ENCODE measurements around the gene MYOM1. TPM values are rescaled to one million over a fixed set of nuclear protein-coding genes. Genes with fewer than 3 reads are reported as not detected.

The MYOM1 gene
- total RNA-seq, 2 donors from 2014 or later: 6.1 to 6.5 TPM

DNA sequence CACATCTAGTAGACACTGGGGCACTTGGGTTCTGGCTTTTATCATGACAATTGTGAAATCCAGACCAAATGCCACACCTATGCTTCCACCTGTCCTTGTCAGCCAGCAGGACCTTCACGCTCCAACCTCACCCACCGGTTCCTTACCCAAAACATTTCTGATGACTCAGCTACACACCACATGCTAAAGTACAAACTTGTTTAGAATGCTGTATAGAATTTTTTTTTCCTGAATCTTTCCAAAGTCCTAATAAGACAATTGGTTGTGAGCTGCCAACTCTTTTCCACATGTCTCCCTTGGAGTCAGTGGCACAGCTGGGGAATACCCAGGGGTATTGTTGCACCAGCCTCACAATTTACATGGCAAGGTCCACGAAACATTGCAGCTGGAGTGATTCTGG, 131.3 kb downstream of the MYOM1 start:
- Histone ChIP-seq H3K36me3 (no peaks in the 10 kb centered on the region), H3K27ac (no peak overlapping the region), H3K4me3 (no peak overlapping the region), H3K27me3 (replicated peaks; ENCODE audit: insufficient read depth) (no peaks in the 10 kb centered on the region), H3K4me1 (replicated peaks) (no peaks in the 10 kb centered on the region), H3K9me3 (no peaks in the 10 kb centered on the region)
- DNase-seq (ENCODE audit: low spot score): no peak
- intact Hi-C loops (cut with DNase I): no loop called here
- WGBS: 86% methylated on average over 3 of the region's 3 CpGs
- TF ChIP-seq POLR2A (IDR thresholded peaks at IDR 0.05) (no peak), POLR2AphosphoS5 (IDR thresholded peaks at IDR 0.05) (no peak)
- TF ChIP-seq, protein P1, sequence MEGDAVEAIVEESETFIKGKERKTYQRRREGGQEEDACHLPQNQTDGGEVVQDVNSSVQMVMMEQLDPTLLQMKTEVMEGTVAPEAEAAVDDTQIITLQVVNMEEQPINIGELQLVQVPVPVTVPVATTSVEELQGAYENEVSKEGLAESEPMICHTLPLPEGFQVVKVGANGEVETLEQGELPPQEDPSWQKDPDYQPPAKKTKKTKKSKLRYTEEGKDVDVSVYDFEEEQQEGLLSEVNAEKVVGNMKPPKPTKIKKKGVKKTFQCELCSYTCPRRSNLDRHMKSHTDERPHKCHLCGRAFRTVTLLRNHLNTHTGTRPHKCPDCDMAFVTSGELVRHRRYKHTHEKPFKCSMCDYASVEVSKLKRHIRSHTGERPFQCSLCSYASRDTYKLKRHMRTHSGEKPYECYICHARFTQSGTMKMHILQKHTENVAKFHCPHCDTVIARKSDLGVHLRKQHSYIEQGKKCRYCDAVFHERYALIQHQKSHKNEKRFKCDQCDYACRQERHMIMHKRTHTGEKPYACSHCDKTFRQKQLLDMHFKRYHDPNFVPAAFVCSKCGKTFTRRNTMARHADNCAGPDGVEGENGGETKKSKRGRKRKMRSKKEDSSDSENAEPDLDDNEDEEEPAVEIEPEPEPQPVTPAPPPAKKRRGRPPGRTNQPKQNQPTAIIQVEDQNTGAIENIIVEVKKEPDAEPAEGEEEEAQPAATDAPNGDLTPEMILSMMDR (IDR thresholded peaks at IDR 0.05): no peak

DNA sequence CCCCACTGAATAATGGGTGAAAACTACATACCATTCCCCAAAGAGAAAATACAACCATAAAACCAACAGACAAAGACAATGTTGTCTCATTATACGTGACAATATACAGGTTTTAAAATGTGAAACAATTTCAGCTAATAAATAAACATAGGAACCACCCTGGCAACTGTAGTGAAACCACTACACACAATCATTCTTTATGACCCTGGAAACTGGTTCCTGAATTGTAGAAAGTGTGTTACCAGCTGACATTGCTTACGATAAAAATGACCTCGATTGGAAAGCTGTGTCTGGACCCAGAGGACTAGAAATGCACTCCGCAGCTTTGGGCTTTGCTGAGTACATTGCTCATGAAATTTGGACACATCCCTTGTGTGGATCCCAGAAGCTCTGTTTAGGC, 132.9 kb downstream of the MYOM1 start:
- TF ChIP-seq, protein P1 (IDR thresholded peaks at IDR 0.05): no peak
- TF ChIP-seq POLR2AphosphoS5 (IDR thresholded peaks at IDR 0.05): no peak
- no peak for TF ChIP-seq POLR2A (IDR thresholded peaks at IDR 0.05)
- Histone ChIP-seq H3K36me3 (no peaks in the 10 kb centered on the region), H3K9me3 (no peaks in the 10 kb centered on the region), H3K27ac (no peak overlapping the region), H3K27me3 (replicated peaks; ENCODE audit: insufficient read depth) (no peaks in the 10 kb centered on the region), H3K4me1 (replicated peaks) (no peaks in the 10 kb centered on the region), H3K4me3 (no peak overlapping the region)
- DNase-seq (ENCODE audit: low spot score): no peak
- 62% methylated on average over 4 of the region's 4 CpGs for WGBS
- intact Hi-C loops (cut with DNase I): no loop called here

DNA sequence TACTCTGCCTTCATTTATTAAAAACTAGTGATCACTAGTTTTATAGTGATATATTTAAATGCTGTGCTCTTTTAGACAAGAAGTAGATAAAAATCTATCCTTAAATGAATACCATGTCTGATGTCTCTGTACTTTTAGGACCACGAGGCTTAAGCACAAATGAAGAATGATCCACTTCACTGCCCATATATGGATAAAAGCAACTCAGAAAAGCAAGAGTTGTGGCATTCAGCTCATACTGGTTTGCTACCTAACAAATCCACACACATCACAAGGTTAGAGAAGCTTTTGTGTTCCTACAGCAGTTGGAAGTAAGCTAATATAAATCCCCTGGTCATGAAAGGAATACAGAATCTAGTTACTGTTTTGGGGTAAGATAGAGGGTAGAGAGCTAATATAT, 134.2 kb downstream of the MYOM1 start:
- no peak overlapping the region for H3K4me3 ChIP-seq
- intact Hi-C loops (cut with DNase I): no loop called here
- 72% methylated on average over 1 of the region's 1 CpG for WGBS

DNA sequence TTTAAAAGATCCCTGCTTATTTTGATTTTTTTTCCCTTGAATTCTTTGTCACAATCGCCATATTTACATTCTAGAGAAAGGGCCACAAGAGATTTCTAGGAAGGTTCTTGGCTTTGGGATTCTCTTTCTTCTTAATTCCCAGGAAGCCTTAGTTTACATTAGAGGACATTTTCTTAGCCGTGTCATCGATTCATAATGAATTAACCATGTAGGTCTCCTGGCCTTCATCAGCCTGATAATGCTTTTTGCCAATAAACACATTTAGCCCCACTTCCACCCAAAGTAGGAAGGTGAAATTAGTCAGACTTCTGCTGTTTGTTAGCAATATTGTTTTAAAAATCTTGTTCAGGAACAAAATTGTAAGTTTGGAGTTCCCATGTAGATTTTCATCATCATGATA, 135.6 kb downstream of the MYOM1 start:
- Histone ChIP-seq H3K4me3 (no peak overlapping the region), H3K27me3 (replicated peaks; ENCODE audit: insufficient read depth) (no peaks in the 10 kb centered on the region), H3K27ac (no peak overlapping the region), H3K9me3 (no peaks in the 10 kb centered on the region), H3K4me1 (replicated peaks) (no peaks in the 10 kb centered on the region), H3K36me3 (no peaks in the 10 kb centered on the region)
- WGBS: 82% methylated on average over 3 of the region's 3 CpGs
- intact Hi-C loops (cut with DNase I): no loop called here
- no peak for TF ChIP-seq POLR2AphosphoS5 (IDR thresholded peaks at IDR 0.05)
- TF ChIP-seq, protein P1 (IDR thresholded peaks at IDR 0.05): no peak
- TF ChIP-seq POLR2A (IDR thresholded peaks at IDR 0.05): no peak
- no peak for DNase-seq (ENCODE audit: low spot score)

More for the DNA sequence above, 134.2 kb downstream of the MYOM1 start:
- Histone ChIP-seq H3K27me3 (replicated peaks; ENCODE audit: insufficient read depth) (no peaks in the 10 kb centered on the region), H3K27ac (no peak overlapping the region), H3K9me3 (no peaks in the 10 kb centered on the region), H3K4me1 (replicated peaks) (no peaks in the 10 kb centered on the region), H3K36me3 (no peaks in the 10 kb centered on the region)
- DNase-seq (ENCODE audit: low spot score): no peak
- no peak for TF ChIP-seq POLR2A (IDR thresholded peaks at IDR 0.05)
- TF ChIP-seq, protein P1 (IDR thresholded peaks at IDR 0.05): no peak
- TF ChIP-seq POLR2AphosphoS5 (IDR thresholded peaks at IDR 0.05): no peak

DNA sequence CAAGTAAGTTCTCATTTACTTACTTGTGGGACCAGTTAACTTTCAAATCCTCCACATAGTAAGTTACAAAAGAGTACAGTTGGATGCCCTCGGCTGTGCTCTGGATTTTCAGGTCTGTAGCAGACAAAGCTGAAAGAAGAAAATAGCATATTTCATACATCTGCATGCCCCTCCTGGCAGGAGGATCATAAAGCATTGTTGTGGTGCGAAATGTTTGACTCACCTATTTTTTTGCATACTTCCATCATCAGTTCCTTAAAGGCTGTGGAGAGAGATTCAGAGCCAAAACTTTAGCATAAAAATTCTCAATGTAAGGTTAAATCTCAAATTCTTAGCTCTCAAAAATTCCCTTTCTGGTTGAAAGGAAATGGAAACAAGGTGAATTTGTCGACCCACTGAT, 136.0 kb downstream of the MYOM1 start:
- H3K9me3 ChIP-seq: no peaks in the 10 kb centered on the region
- no peaks in the 10 kb centered on the region for H3K27me3 ChIP-seq (replicated peaks; ENCODE audit: insufficient read depth)
- DNase-seq (ENCODE audit: low spot score): no peak
- WGBS: 71% methylated on average over 3 of the region's 3 CpGs
- TF ChIP-seq POLR2A (IDR thresholded peaks at IDR 0.05) (no peak), POLR2AphosphoS5 (IDR thresholded peaks at IDR 0.05) (no peak)
- TF ChIP-seq, protein P1 (IDR thresholded peaks at IDR 0.05): no peak
- no peak overlapping the region for H3K4me3 ChIP-seq
- intact Hi-C loops (cut with DNase I): no loop called here
- no peaks in the 10 kb centered on the region for H3K4me1 ChIP-seq (replicated peaks)
- H3K36me3 ChIP-seq: no peaks in the 10 kb centered on the region
- no peak overlapping the region for H3K27ac ChIP-seq
